Muscle layer of colon (tissue), 2 donors: Measurements from ENCODE around the gene CIRBP.

ENCODE experiments used
- H3K27ac ChIP-seq: one replicate; pipeline ENCODE4 v1.7.0; 2013; ENCODE audit warnings: low read depth, mild to moderate bottlenecking, low read length, moderate library complexity
- H3K27me3 ChIP-seq, 2 donors: one replicate each; pipeline ENCODE4 v1.7.0; 2013; ENCODE audit warnings: low read length in 2 of 2, mild to moderate bottlenecking in 2 of 2; ENCODE audit not compliant: insufficient read depth in 2 of 2, control insufficient read depth in 1 of 2
- H3K36me3 ChIP-seq: one replicate; pipeline ENCODE4 v1.7.0; 2013; ENCODE audit warnings: mild to moderate bottlenecking, low read length; ENCODE audit not compliant: insufficient read depth
- H3K4me1 ChIP-seq: one replicate; pipeline ENCODE4 v1.7.0; 2013; ENCODE audit warnings: mild to moderate bottlenecking, low read length; ENCODE audit not compliant: insufficient read depth
- H3K4me3 ChIP-seq, 2 donors: one replicate each; pipeline ENCODE4 v1.7.0; 2013; ENCODE audit warnings: low read length in 2 of 2, low read depth in 1 of 2, mild to moderate bottlenecking in 1 of 2, moderate library complexity in 1 of 2
- H3K9ac ChIP-seq: one replicate; pipeline ENCODE4 v1.7.0; 2013; ENCODE audit warnings: low read length
- H3K9me3 ChIP-seq: one replicate; pipeline ENCODE4 v1.7.0; 2013; ENCODE audit warnings: mild to moderate bottlenecking, low read length
- donor health status: abdominal sarcoma.
- donor health status: Adenocarcinoma of cecum.

Gene CIRBP

GRCh38 chr19:1275976-1276627, 7.0 kb downstream of the CIRBP start:
- no peaks in the 10 kb centered on the region for H3K9me3 ChIP-seq
- peak overlapping the region; percentile 96 for H3K27ac ChIP-seq
- peak overlapping the region; percentile 57 for H3K9ac ChIP-seq
- H3K36me3 ChIP-seq, result peaks cover 48% of the 10 kb centered on the region
- no peaks in the 10 kb centered on the region for H3K27me3 ChIP-seq
- peak overlapping the region; percentile 59 to 68 for H3K4me3 ChIP-seq
- peaks cover 47% of the 10 kb centered on the region for H3K4me1 ChIP-seq

GRCh38 chr19:1276628-1277022, 7.5 kb downstream of the CIRBP start:
- Histone ChIP-seq H3K27me3 (no peaks in the 10 kb centered on the region), H3K36me3 (peaks cover 43% of the 10 kb centered on the region), H3K4me1 (peaks cover 42% of the 10 kb centered on the region), H3K9ac (no peak overlapping the region), H3K27ac (peak overlapping the region; percentile 96), H3K9me3 (no peaks in the 10 kb centered on the region), H3K4me3 (peak overlapping the region in 1 of 2 donors; percentile 68)

GRCh38 chr19:1277061-1277460, 7.9 kb downstream of the CIRBP start:
- no peak overlapping the region for H3K4me3 ChIP-seq
- no peak overlapping the region for H3K27ac ChIP-seq
- H3K4me1 ChIP-seq, result peaks cover 37% of the 10 kb centered on the region
- peaks cover 39% of the 10 kb centered on the region for H3K36me3 ChIP-seq
- H3K9me3 ChIP-seq, result no peaks in the 10 kb centered on the region
- no peaks in the 10 kb centered on the region for H3K27me3 ChIP-seq
- no peak overlapping the region for H3K9ac ChIP-seq

- H3K9me3 ChIP-seq, result no peaks in the 10 kb centered on the region
- peaks cover 28% of the 10 kb centered on the region for H3K36me3 ChIP-seq
- no peak overlapping the region for H3K4me3 ChIP-seq
- H3K4me1 ChIP-seq, result peaks cover 27% of the 10 kb centered on the region
- no peak overlapping the region for H3K27ac ChIP-seq
- peaks cover 0 to 4% of the 10 kb centered on the region in 2 donors for H3K27me3 ChIP-seq
- no peak overlapping the region for H3K9ac ChIP-seq
Observed at GRCh38 chr19:1278074-1278473, 8.9 kb downstream of the CIRBP start.

GRCh38 chr19:1278713-1279660, 9.9 kb downstream of the CIRBP start:
- no peaks in the 10 kb centered on the region for H3K9me3 ChIP-seq
- H3K36me3 ChIP-seq, result peaks cover 19% of the 10 kb centered on the region
- H3K4me1 ChIP-seq, result peaks cover 18% of the 10 kb centered on the region
- H3K4me3 ChIP-seq, result no peak overlapping the region
- no peak overlapping the region for H3K9ac ChIP-seq
- H3K27ac ChIP-seq, result no peak overlapping the region
- H3K27me3 ChIP-seq, result peaks cover 0 to 13% of the 10 kb centered on the region in 2 donors

- Histone ChIP-seq H3K4me1 (peaks cover 9% of the 10 kb centered on the region), H3K27me3 (peaks cover 3 to 22% of the 10 kb centered on the region in 2 donors), H3K27ac (no peak overlapping the region), H3K9me3 (no peaks in the 10 kb centered on the region), H3K4me3 (no peak overlapping the region), H3K36me3 (peaks cover 11% of the 10 kb centered on the region), H3K9ac (no peak overlapping the region)
Observed at GRCh38 chr19:1279782-1280341, 10.7 kb downstream of the CIRBP start.

- Histone ChIP-seq H3K9me3 (no peaks in the 10 kb centered on the region), H3K4me1 (peaks cover 8% of the 10 kb centered on the region), H3K27ac (no peak overlapping the region), H3K27me3 (peaks cover 9 to 29% of the 10 kb centered on the region in 2 donors), H3K4me3 (no peak overlapping the region), H3K9ac (no peak overlapping the region), H3K36me3 (peaks cover 10% of the 10 kb centered on the region)
Observed at GRCh38 chr19:1280636-1281568, 11.8 kb downstream of the CIRBP start.

- H3K27me3 ChIP-seq, result peaks cover 9 to 34% of the 10 kb centered on the region in 2 donors
- peaks cover 1% of the 10 kb centered on the region for H3K4me1 ChIP-seq
- peaks cover 10% of the 10 kb centered on the region for H3K36me3 ChIP-seq
- H3K27ac ChIP-seq, result no peak overlapping the region
- H3K9ac ChIP-seq, result no peak overlapping the region
- H3K4me3 ChIP-seq, result no peak overlapping the region
- no peaks in the 10 kb centered on the region for H3K9me3 ChIP-seq
Observed at GRCh38 chr19:1281569-1282287, 12.6 kb downstream of the CIRBP start.

- Histone ChIP-seq H3K27me3 (peaks cover 9 to 43% of the 10 kb centered on the region in 2 donors), H3K36me3 (peaks cover 10% of the 10 kb centered on the region), H3K9me3 (no peaks in the 10 kb centered on the region), H3K9ac (no peak overlapping the region), H3K4me1 (no peaks in the 10 kb centered on the region), H3K4me3 (no peak overlapping the region), H3K27ac (no peak overlapping the region)
Observed at GRCh38 chr19:1282588-1283206, 13.6 kb downstream of the CIRBP start.
